Measurements from ENCODE around the gene DCTPP1.
"Not testable (repeated sequence)": the region's sequence is repeated elsewhere in the genome, so short reads cannot be mapped to it uniquely, and the experiment has no call there.

DNA sequence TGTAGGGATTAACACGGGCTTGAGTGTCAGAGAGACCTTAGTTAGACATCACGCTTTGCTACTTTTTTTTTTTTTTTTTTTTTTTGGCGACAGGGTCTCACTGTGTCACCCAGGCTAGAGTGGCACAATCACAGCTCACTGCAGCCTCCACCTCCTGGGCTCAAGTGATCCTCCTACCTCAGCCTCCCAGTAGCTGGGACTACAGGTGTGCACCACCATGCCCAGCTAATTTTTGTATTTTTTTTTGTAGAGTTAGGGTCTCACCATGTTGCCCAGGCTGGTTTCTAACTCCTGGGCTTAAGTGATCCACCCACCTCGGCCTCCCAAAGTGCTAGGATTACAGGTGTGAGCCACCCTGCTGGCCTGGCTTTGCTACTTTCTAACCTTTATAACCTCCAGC, 33.2 kb downstream of the DCTPP1 start:
- TF ChIP-seq POLR2A (IDR thresholded peaks at IDR 0.05; ENCODE audit: low read depth, low read length); POLR2AphosphoS5 (IDR thresholded peaks at IDR 0.05; ENCODE audit: low read depth, low read length); TAF1 (IDR thresholded peaks at IDR 0.05; ENCODE audit: borderline replicate concordance, low read depth, low read length): not testable (repeated sequence)

Data from GM12892 (cell line).